Measurements from ENCODE around the gene RBMY1D.

DNA sequence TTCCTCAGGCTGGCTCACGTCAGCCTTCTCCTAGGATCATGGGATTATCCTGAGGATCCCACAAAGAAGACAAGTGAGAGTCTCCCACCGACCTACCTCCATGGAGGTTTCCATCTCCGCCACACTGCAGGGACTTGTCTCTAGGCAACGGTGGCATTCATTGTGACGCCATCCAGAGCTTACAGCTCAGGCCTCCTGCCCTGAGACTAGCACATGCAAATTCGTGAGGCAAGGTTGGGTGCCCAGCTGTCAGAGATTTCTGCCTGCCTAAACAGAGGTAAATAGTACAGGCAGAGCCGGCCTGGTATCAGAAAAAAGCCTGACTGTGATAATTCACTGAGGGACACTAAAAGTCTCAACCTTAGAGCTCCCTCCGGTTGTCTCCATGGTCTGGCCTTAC is 58.0 kb downstream of the RBMY1D start:
- TF ChIP-seq, protein P1, sequence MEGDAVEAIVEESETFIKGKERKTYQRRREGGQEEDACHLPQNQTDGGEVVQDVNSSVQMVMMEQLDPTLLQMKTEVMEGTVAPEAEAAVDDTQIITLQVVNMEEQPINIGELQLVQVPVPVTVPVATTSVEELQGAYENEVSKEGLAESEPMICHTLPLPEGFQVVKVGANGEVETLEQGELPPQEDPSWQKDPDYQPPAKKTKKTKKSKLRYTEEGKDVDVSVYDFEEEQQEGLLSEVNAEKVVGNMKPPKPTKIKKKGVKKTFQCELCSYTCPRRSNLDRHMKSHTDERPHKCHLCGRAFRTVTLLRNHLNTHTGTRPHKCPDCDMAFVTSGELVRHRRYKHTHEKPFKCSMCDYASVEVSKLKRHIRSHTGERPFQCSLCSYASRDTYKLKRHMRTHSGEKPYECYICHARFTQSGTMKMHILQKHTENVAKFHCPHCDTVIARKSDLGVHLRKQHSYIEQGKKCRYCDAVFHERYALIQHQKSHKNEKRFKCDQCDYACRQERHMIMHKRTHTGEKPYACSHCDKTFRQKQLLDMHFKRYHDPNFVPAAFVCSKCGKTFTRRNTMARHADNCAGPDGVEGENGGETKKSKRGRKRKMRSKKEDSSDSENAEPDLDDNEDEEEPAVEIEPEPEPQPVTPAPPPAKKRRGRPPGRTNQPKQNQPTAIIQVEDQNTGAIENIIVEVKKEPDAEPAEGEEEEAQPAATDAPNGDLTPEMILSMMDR (conservative IDR thresholded peaks at IDR 0.05), result no peak
- TF ChIP-seq EZH2 (IDR thresholded peaks at IDR 0.05; ENCODE audit: low read depth), result no peak

All from PC-9 (cell line).